GM23248 (cell line): ENCODE measurements around the gene SH3RF3.

Source experiments
- EZH2 ChIP-seq: fragments of 200-600 bp; sonication (generic); IDR thresholded peaks from 2 replicates; pipeline ENCODE4 v1.6.1; 2018; ENCODE audit warnings: antibody characterized with exemption, mild to moderate bottlenecking; ENCODE audit not compliant: insufficient read depth, poor library complexity, severe bottlenecking
- EZH2phosphoT487 ChIP-seq: fragments of 200-600 bp; sonication (generic); IDR thresholded peaks from 2 replicates; pipeline ENCODE4 v1.6.1; 2018; ENCODE audit warnings: antibody characterized with exemption, moderate library complexity, mild to moderate bottlenecking, low read depth; ENCODE audit not compliant: insufficient read depth

GRCh38 chr2:109258376-109258775 is 129.4 kb downstream of the SH3RF3 start:
- TF ChIP-seq EZH2 (no peak), EZH2phosphoT487 (no peak)
